SK-N-SH treated with all-trans-retinoic acid at 6 μM for 48 hours (cell line): ENCODE results near the gene USH1G.

ENCODE experiments used
- ATAC-seq: fragments of 200-7000 bp; cut with Tn5 transposase; 3 replicates; pipeline ENCODE4 v1.9.1; 2020; ENCODE audit warnings: mild to moderate bottlenecking, moderate library complexity
- ARNTL ChIP-seq: fragments of 450-650 bp; formaldehyde crosslinking; IDR thresholded peaks from 2 replicates; pipeline ENCODE4 v1.5.0; 2020; ENCODE audit warnings: low read depth, mild to moderate bottlenecking, moderate library complexity, borderline replicate concordance
- BACH2 ChIP-seq: fragments of 250-450 bp; sonication (Bioruptor Pico); IDR thresholded peaks from 2 replicates; pipeline ENCODE4 v1.9.0; 2021; ENCODE audit warnings: mild to moderate bottlenecking, borderline replicate concordance
- CSDC2 ChIP-seq: fragments of 250-450 bp; sonication (Bioruptor Pico); IDR thresholded peaks from 2 replicates; pipeline ENCODE4 v1.5.0; 2020; ENCODE audit warnings: mild to moderate bottlenecking, moderate library complexity
- ESRRG ChIP-seq: fragments of 250-450 bp; sonication (Bioruptor Pico); IDR thresholded peaks from 2 replicates; pipeline ENCODE4 v1.6.1; 2021; ENCODE audit warnings: mild to moderate bottlenecking
- GLIS3 ChIP-seq: fragments of 250-450 bp; sonication (Bioruptor Pico); IDR thresholded peaks from 2 replicates; pipeline ENCODE4 v1.5.0; 2020; ENCODE audit warnings: mild to moderate bottlenecking, moderate library complexity
- ISL1 ChIP-seq: fragments of 250-450 bp; sonication (Bioruptor Pico); IDR thresholded peaks from 2 replicates; pipeline ENCODE4 v2.1.2; 2022; ENCODE audit warnings: mild to moderate bottlenecking, moderate library complexity
- OSR1 ChIP-seq: fragments of 250-450 bp; sonication (Bioruptor Pico); IDR thresholded peaks from 2 replicates; pipeline ENCODE4 v1.8.0; 2022; ENCODE audit warnings: moderate library complexity, mild to moderate bottlenecking, inconsistent platforms
- RARB ChIP-seq: fragments of 250-450 bp; sonication (Bioruptor Pico); IDR thresholded peaks from 2 replicates; pipeline ENCODE4 v1.8.0; 2021; ENCODE audit warnings: mild to moderate bottlenecking, moderate library complexity
- SNAI2 ChIP-seq: fragments of 250-450 bp; sonication (Bioruptor Pico); IDR thresholded peaks from 2 replicates; pipeline ENCODE4 v1.5.0; 2020; ENCODE audit warnings: mild to moderate bottlenecking, moderate library complexity
- TCF4 ChIP-seq: fragments of 250-450 bp; sonication (Bioruptor Pico); IDR thresholded peaks from 2 replicates; pipeline ENCODE4 v1.8.0; 2021; ENCODE audit warnings: mild to moderate bottlenecking, moderate library complexity, borderline replicate concordance
- TOX ChIP-seq: fragments of 250-450 bp; sonication (Bioruptor Pico); IDR thresholded peaks from 2 replicates; pipeline ENCODE4 v1.8.0; 2021; ENCODE audit warnings: mild to moderate bottlenecking, moderate library complexity, borderline replicate concordance
- ZC3H10 ChIP-seq: fragments of 250-450 bp; sonication (Bioruptor Pico); IDR thresholded peaks from 2 replicates; pipeline ENCODE4 v1.5.1; 2021; ENCODE audit warnings: mild to moderate bottlenecking, moderate library complexity
- ZFP3 ChIP-seq: fragments of 250-450 bp; sonication (Bioruptor Pico); IDR thresholded peaks from 2 replicates; pipeline ENCODE4 v1.5.0; 2020; ENCODE audit warnings: mild to moderate bottlenecking, moderate library complexity
- ZFP30 ChIP-seq: fragments of 450-650 bp; formaldehyde crosslinking; IDR thresholded peaks from 2 replicates; pipeline ENCODE4 v1.5.0; 2022; ENCODE audit warnings: mild to moderate bottlenecking, moderate library complexity
- ZNF70 ChIP-seq: fragments of 450-650 bp; formaldehyde crosslinking; IDR thresholded peaks from 2 replicates; pipeline ENCODE4 v1.5.0; 2020; ENCODE audit warnings: mild to moderate bottlenecking, moderate library complexity
- TF ChIP-seq, protein P1 (sequence below): fragments of 250-450 bp; sonication (Bioruptor Pico); IDR thresholded peaks from 2 replicates; pipeline ENCODE4 v1.8.0; 2020; ENCODE audit warnings: mild to moderate bottlenecking, moderate library complexity, borderline replicate concordance
- TF ChIP-seq, protein P2 (sequence below): fragments of 250-450 bp; sonication (Bioruptor Pico); IDR thresholded peaks from 2 replicates; pipeline ENCODE4 v1.8.0; 2021; ENCODE audit warnings: low read depth, mild to moderate bottlenecking, moderate library complexity, borderline replicate concordance
- TF ChIP-seq, protein P3 (sequence below): fragments of 250-450 bp; sonication (Bioruptor Pico); IDR thresholded peaks from 2 replicates; pipeline ENCODE4 v1.5.0; 2020; ENCODE audit warnings: mild to moderate bottlenecking, moderate library complexity
- TF ChIP-seq, protein P4 (sequence below): fragments of 250-450 bp; sonication (Bioruptor Pico); IDR thresholded peaks from 2 replicates; pipeline ENCODE4 v1.5.1; 2021; ENCODE audit warnings: mild to moderate bottlenecking, moderate library complexity

USH1G gene

DNA sequence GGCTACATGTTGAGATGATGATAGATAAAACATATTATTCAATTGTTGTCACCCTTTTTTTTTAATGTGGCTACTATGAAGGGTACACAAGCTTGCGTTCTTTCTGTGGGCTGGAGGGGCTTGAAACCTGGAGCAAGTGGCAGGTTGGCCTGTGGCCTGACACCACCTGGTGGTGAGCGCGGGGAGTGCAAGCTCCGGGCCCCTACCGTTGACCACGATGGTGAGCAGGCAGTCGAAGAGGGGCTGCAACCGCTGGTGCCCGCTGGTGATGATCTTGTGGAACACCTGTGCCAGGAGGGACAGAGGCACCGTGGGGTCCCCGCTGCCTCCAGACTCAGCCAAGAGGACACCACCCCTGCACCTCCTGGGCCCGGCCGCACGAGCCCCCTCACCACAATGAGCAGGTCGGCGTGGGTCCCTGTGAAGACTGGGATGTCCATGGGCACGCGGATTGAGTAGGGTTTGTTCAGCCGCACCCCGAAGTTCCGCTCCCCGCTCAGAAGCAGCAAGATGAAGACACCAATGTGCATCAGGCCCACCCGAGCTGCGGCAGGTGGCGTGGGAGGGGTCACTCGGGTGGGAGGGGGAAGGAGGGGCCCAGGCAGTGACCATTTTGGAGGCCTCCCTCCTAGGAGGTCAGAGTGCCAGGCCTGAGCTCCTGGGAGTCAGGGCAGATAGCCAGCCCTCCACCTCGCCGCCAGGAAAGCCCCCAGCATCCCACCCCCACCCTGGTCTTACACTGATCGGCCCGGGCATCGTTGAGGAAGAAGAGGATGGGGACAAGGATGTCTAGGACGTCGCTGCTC is 35.1 kb upstream of the USH1G start:
- no peak for TF ChIP-seq ZNF70
- peak; percentile 75 for ATAC-seq

DNA sequence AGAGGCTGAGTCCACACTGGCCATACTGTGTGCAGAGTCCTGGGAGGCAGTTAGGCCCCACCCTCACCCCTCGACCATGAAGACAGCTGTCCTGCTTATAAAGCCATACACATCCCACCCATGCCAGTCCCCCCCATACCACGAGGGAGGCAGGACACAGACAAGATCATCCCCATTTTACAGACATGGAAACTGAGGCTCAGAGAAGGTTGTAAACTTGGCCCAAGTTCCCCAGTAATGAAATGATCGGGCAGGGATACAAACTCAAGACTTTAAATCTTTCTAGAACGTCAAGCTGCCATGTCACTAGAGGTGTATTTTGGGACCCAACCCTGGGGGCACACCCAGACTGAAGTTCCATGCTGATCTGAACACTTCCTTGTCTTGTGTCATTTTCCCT is 33.0 kb upstream of the USH1G start:
- no peak for ATAC-seq
- TF ChIP-seq GLIS3 (CRISPR knock-in tag): no peak
- no peak for TF ChIP-seq ZFP30 (CRISPR knock-in tag)
- TF ChIP-seq, protein P1, sequence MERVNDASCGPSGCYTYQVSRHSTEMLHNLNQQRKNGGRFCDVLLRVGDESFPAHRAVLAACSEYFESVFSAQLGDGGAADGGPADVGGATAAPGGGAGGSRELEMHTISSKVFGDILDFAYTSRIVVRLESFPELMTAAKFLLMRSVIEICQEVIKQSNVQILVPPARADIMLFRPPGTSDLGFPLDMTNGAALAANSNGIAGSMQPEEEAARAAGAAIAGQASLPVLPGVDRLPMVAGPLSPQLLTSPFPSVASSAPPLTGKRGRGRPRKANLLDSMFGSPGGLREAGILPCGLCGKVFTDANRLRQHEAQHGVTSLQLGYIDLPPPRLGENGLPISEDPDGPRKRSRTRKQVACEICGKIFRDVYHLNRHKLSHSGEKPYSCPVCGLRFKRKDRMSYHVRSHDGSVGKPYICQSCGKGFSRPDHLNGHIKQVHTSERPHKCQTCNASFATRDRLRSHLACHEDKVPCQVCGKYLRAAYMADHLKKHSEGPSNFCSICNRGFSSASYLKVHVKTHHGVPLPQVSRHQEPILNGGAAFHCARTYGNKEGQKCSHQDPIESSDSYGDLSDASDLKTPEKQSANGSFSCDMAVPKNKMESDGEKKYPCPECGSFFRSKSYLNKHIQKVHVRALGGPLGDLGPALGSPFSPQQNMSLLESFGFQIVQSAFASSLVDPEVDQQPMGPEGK: no peak
- TF ChIP-seq, protein P2, sequence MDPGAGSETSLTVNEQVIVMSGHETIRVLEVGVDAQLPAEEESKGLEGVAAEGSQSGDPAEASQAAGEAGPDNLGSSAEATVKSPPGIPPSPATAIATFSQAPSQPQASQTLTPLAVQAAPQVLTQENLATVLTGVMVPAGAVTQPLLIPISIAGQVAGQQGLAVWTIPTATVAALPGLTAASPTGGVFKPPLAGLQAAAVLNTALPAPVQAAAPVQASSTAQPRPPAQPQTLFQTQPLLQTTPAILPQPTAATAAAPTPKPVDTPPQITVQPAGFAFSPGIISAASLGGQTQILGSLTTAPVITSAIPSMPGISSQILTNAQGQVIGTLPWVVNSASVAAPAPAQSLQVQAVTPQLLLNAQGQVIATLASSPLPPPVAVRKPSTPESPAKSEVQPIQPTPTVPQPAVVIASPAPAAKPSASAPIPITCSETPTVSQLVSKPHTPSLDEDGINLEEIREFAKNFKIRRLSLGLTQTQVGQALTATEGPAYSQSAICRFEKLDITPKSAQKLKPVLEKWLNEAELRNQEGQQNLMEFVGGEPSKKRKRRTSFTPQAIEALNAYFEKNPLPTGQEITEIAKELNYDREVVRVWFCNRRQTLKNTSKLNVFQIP (CRISPR knock-in tag): no peak
- no peak for TF ChIP-seq SNAI2 (CRISPR knock-in tag)
- TF ChIP-seq BACH2: no peak
- TF ChIP-seq, protein P3, sequence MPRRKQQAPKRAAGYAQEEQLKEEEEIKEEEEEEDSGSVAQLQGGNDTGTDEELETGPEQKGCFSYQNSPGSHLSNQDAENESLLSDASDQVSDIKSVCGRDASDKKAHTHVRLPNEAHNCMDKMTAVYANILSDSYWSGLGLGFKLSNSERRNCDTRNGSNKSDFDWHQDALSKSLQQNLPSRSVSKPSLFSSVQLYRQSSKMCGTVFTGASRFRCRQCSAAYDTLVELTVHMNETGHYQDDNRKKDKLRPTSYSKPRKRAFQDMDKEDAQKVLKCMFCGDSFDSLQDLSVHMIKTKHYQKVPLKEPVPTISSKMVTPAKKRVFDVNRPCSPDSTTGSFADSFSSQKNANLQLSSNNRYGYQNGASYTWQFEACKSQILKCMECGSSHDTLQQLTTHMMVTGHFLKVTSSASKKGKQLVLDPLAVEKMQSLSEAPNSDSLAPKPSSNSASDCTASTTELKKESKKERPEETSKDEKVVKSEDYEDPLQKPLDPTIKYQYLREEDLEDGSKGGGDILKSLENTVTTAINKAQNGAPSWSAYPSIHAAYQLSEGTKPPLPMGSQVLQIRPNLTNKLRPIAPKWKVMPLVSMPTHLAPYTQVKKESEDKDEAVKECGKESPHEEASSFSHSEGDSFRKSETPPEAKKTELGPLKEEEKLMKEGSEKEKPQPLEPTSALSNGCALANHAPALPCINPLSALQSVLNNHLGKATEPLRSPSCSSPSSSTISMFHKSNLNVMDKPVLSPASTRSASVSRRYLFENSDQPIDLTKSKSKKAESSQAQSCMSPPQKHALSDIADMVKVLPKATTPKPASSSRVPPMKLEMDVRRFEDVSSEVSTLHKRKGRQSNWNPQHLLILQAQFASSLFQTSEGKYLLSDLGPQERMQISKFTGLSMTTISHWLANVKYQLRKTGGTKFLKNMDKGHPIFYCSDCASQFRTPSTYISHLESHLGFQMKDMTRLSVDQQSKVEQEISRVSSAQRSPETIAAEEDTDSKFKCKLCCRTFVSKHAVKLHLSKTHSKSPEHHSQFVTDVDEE (CRISPR knock-in tag): no peak
- TF ChIP-seq TOX (CRISPR knock-in tag): no peak
- TF ChIP-seq, protein P4, sequence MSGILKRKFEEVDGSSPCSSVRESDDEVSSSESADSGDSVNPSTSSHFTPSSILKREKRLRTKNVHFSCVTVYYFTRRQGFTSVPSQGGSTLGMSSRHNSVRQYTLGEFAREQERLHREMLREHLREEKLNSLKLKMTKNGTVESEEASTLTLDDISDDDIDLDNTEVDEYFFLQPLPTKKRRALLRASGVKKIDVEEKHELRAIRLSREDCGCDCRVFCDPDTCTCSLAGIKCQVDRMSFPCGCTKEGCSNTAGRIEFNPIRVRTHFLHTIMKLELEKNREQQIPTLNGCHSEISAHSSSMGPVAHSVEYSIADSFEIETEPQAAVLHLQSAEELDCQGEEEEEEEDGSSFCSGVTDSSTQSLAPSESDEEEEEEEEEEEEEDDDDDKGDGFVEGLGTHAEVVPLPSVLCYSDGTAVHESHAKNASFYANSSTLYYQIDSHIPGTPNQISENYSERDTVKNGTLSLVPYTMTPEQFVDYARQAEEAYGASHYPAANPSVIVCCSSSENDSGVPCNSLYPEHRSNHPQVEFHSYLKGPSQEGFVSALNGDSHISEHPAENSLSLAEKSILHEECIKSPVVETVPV (CRISPR knock-in tag): no peak
- TF ChIP-seq ZFP3 (CRISPR knock-in tag): no peak
- TF ChIP-seq ARNTL (CRISPR knock-in tag): no peak
- no peak for TF ChIP-seq CSDC2
- no peak for TF ChIP-seq ISL1
- no peak for TF ChIP-seq OSR1 (CRISPR knock-in tag)
- TF ChIP-seq RARB (CRISPR knock-in tag): no peak

DNA sequence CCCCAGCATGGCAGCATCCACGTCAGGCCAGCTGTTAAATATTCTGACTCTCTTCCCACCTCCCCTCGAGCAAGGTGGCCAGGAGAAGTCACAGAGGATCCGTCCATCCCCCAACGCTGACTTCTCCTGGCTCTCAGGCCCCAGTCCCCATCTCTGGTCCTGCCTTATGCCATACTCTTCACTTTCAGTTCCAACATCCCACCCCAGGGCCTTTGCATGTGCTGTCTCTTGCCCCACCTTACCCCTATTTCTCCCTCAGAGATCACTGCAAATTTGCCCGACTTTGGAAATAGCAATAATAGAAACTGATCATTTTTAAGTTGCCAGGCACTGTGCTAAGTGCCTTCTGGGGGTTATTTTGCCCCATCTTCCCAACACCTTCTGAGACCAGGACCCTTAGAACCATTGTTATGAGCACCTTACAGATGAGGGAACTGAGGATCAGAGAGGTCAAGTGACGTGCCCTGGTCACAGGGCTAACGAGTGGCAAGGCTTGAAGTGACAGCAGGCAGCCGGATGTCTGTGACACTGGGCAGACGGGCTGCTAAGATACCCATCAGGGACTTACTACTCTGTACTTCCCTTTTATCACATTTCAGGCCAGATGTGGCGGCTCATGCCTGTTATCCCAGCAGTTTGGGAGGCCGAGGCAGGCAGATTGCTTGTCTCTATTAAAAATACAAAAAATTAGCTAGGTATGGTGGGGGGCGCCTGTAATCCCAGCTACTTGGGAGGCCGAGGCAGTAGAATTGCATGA is 31.8 kb upstream of the USH1G start:
- no peak for TF ChIP-seq ZFP3 (CRISPR knock-in tag)
- no peak for TF ChIP-seq SNAI2 (CRISPR knock-in tag)
- TF ChIP-seq ZC3H10 (CRISPR knock-in tag): no peak
- TF ChIP-seq TCF4: peak; percentile 49; the same call in 1 of the 2 replicates

DNA sequence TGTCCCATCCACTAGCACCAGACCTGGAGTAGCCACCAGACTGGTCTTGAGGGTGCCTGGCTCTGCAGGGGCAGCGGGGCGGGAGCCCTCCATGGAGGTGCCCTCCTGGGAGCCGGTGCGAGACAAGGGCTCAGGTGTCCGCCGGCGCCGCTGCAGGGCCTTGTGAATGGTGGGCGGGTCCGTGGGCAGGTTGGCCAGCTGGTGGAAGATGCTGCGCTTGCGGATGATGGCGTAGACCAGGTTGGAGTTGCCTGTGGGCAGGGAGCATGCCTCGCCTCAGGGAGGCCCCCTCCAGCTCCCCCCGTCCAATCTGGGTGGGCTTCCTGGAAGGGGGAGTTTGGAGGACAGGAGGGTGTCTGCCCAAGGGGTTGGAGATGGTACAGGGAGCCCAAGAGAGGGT is 31.1 kb upstream of the USH1G start:
- ATAC-seq: no peak

More for the DNA sequence above, 31.8 kb upstream of the USH1G start:
- ATAC-seq: no peak

More for the DNA sequence above, 31.1 kb upstream of the USH1G start:
- TF ChIP-seq BACH2 (no peak), ESRRG (CRISPR knock-in tag) (no peak)
